B cell (primary cell): ENCODE results near the gene PC. TPM values are rescaled to one million over a fixed set of nuclear protein-coding genes. Genes with fewer than 3 reads are reported as not detected.

Source experiments
- ATAC-seq: fragments of 200-7000 bp; cut with Tn5 transposase; one replicate; pipeline ENCODE4 v1.10.0; 2021; ENCODE audit warnings: low read depth, mild to moderate bottlenecking, moderate number of reproducible peaks, moderate library complexity
- CTCF ChIA-PET: fragments of 350-600 bp; sonication (Branson Sonifier 250); formaldehyde crosslinking; loops from one replicate; lab custom pipeline; 2021; ENCODE audit warnings: antibody characterized with exemption, inconsistent platforms; lab: Charles Lee
- POLR2A ChIA-PET: fragments of 350-600 bp; sonication (Branson Sonifier 250); formaldehyde crosslinking; loops from one replicate; lab custom pipeline; 2021; ENCODE audit warnings: antibody characterized with exemption; lab: Charles Lee
- DNase-seq: peaks from one replicate; pipeline ENCODE4 v3.0.0; 2013
- H2AFZ ChIP-seq: 2 replicates; pipeline ENCODE4 v1.6.1; 2012; ENCODE audit warnings: mild to moderate bottlenecking, low read depth, low read length; ENCODE audit not compliant: insufficient read depth, poor library complexity, severe bottlenecking
- H3K27ac ChIP-seq, 2 donors: 1 replicate in 1 of 2; 2 replicates in 1 of 2; pipeline ENCODE4 v1.5.1; 2012 to 2013; ENCODE audit warnings: low read length in 2 of 2, mild to moderate bottlenecking in 2 of 2, moderate library complexity in 1 of 2
- H3K27me3 ChIP-seq, 4 experiments: fragments of 200-600 bp in 1 of 4; sonication (generic) in 1 of 4; replicated peaks in 1 of 4; 1 replicate in 2 of 4; 2 replicates in 2 of 4; pipeline versions ENCODE4 v1.6.1 to v1.7.0; 2013 to 2016; ENCODE audit warnings: low read length in 3 of 4, mild to moderate bottlenecking in 2 of 4, mixed read lengths in 1 of 4, moderate library complexity in 1 of 4; ENCODE audit not compliant: insufficient read depth in 4 of 4, control insufficient read depth in 3 of 4; ENCODE audit errors: control extremely low read depth in 1 of 4
- H3K36me3 ChIP-seq, 2 experiments: replicated peaks in 1 of 2; 1 replicate in 1 of 2; 2 replicates in 1 of 2; pipeline versions ENCODE4 v1.6.1 to v1.7.1; 2013; ENCODE audit warnings: low read length in 1 of 2; ENCODE audit not compliant: insufficient read depth in 2 of 2, control insufficient read depth in 1 of 2; ENCODE audit errors: control extremely low read depth in 1 of 2, extremely low read depth in 1 of 2
- H3K4me1 ChIP-seq, 2 donors: fragments of 200-600 bp in 1 of 2; sonication (generic) in 1 of 2; 1 replicate in 1 of 2; 2 replicates in 1 of 2; pipeline versions ENCODE4 v1.5.1 to v1.6.1; 2013 to 2017; ENCODE audit warnings: low read length in 2 of 2; ENCODE audit not compliant: control insufficient read depth in 2 of 2, insufficient read depth in 2 of 2
- H3K4me2 ChIP-seq: replicated peaks from 2 replicates; pipeline ENCODE3; 2012; ENCODE audit warnings: mild to moderate bottlenecking, low read depth, low read length; ENCODE audit not compliant: poor library complexity, severe bottlenecking
- H3K4me3 ChIP-seq, 5 experiments: fragments of 200-600 bp in 1 of 5; sonication (generic) in 1 of 5; 1 replicate in 3 of 5; 2 replicates in 2 of 5; pipeline versions ENCODE4 v1.5.1 to v1.7.0; 2011 to 2016; ENCODE audit warnings: low read length in 4 of 5, mild to moderate bottlenecking in 4 of 5, low read depth in 2 of 5, control low read depth in 1 of 5, moderate library complexity in 1 of 5; ENCODE audit not compliant: insufficient read depth in 1 of 5; ENCODE audit errors: control extremely low read depth in 1 of 5, extremely low read depth in 1 of 5
- H3K79me2 ChIP-seq: fragments of 200-600 bp; sonication (generic); one replicate; pipeline ENCODE4 v1.6.0; 2016; ENCODE audit warnings: low read length; ENCODE audit not compliant: control insufficient read depth, insufficient read depth
- H3K9ac ChIP-seq: fragments of 200-600 bp; sonication (generic); 2 replicates; pipeline ENCODE4 v1.6.1; 2017; ENCODE audit warnings: mild to moderate bottlenecking, low read length, moderate library complexity
- H3K9me3 ChIP-seq, 3 donors: one replicate each; pipeline versions ENCODE4 v1.6.1 to v1.7.1; 2013; ENCODE audit warnings: low read length in 2 of 3; ENCODE audit not compliant: control insufficient read depth in 2 of 3, insufficient read depth in 1 of 3; ENCODE audit errors: control extremely low read depth in 1 of 3
- H4K20me1 ChIP-seq: 2 replicates; pipeline ENCODE4 v1.6.0; 2012; ENCODE audit warnings: mild to moderate bottlenecking, low read length; ENCODE audit not compliant: insufficient read depth, control insufficient read depth, poor library complexity, severe bottlenecking
- H3K27ac Mint-ChIP-seq: one replicate; pipeline ENCODE4 v1.8.0; 2021; ENCODE audit warnings: mixed read lengths
- H3K27me3 Mint-ChIP-seq: one replicate; pipeline ENCODE4 v1.8.0; 2021; ENCODE audit warnings: mixed read lengths
- H3K4me1 Mint-ChIP-seq: one replicate; pipeline ENCODE4 v1.8.0; 2021; ENCODE audit warnings: mixed read lengths
- H3K4me3 Mint-ChIP-seq: one replicate; pipeline ENCODE4 v1.8.0; 2021; ENCODE audit warnings: mixed read lengths
- H3K9me3 Mint-ChIP-seq: one replicate; pipeline ENCODE4 v1.8.0; 2022; ENCODE audit warnings: mixed read lengths; ENCODE audit not compliant: insufficient read depth
- EZH2 ChIP-seq: IDR thresholded peaks from 2 replicates; pipeline ENCODE4 v1.6.1; 2012; ENCODE audit warnings: borderline replicate concordance, low read depth, mild to moderate bottlenecking, moderate library complexity, low read length; ENCODE audit not compliant: insufficient read depth, poor library complexity, severe bottlenecking
- WGBS: methylation state at CpG from one replicate; pipeline ENCODE4 v1.1.5; 2013; ENCODE audit warnings: missing lambda C conversion rate; ENCODE audit not compliant: insufficient coverage; 5-methylcytosine and 5-hydroxymethylcytosine counted together
- intact Hi-C: fragments of 100-400 bp; cut with micrococcal nuclease; formaldehyde crosslinking; loops from one replicate; pipeline ENCODE4 v1.10.0; 2022
- polyA plus RNA-seq: library from polyadenylated mRNA; depleted of rRNA; stranded (reverse); fragments of >200 nt; gene quantifications from 2 replicates; pipeline ENCODE4 v1.2.3, GENCODE V29; 2012
- total RNA-seq, 2 donors: library from RNA; stranded (reverse); fragments of 120-200 nt in 1 of 2; gene quantifications; 1 replicate in 1 of 2; 2 replicates in 1 of 2; pipeline versions ENCODE4 v1.2.3 to v1.2.4, GENCODE V29; 2013 to 2022
- TF ChIP-seq, protein P1 (sequence below): fragments of 200-600 bp; IDR thresholded peaks from one replicate; pipeline ENCODE4 v1.8.0; 2022; ENCODE audit warnings: antibody characterized with exemption, mild to moderate bottlenecking

PC gene
- total and polyA plus RNA-seq, 2 donors (not counting 1 experiment from before 2014, with no cell fraction given) = 1.5 to 4.4 TPM

GRCh38 chr11:66981976-66982578 is 23.9 kb upstream of the PC start:
- H3K9me3 Mint-ChIP-seq = peaks cover 2% of the 10 kb centered on the region
- H3K4me1 Mint-ChIP-seq = no peaks in the 10 kb centered on the region
- H3K4me3 Mint-ChIP-seq = no peak overlapping the region
- Histone ChIP-seq H3K4me2 (no peak overlapping the region), H3K4me1 (no peaks in the 10 kb centered on the region), H4K20me1 (no peaks in the 10 kb centered on the region), H3K27me3 (peaks cover 0 to 17% (median 0%) of the 10 kb centered on the region in 4 experiments), H3K79me2 (no peaks in the 10 kb centered on the region), H3K9me3 (peaks cover 0 to 25% (median 7%) of the 10 kb centered on the region in 3 donors), H3K4me3 (no peak overlapping the region), H3K36me3 (no peaks in the 10 kb centered on the region), H3K27ac (no peak overlapping the region), H2AFZ (no peak overlapping the region), H3K9ac (no peak overlapping the region)
- H3K27ac Mint-ChIP-seq = no peak overlapping the region
- peaks cover 31% of the 10 kb centered on the region for H3K27me3 Mint-ChIP-seq
- intact Hi-C loops = no loop called here
- TF ChIP-seq, protein P1, sequence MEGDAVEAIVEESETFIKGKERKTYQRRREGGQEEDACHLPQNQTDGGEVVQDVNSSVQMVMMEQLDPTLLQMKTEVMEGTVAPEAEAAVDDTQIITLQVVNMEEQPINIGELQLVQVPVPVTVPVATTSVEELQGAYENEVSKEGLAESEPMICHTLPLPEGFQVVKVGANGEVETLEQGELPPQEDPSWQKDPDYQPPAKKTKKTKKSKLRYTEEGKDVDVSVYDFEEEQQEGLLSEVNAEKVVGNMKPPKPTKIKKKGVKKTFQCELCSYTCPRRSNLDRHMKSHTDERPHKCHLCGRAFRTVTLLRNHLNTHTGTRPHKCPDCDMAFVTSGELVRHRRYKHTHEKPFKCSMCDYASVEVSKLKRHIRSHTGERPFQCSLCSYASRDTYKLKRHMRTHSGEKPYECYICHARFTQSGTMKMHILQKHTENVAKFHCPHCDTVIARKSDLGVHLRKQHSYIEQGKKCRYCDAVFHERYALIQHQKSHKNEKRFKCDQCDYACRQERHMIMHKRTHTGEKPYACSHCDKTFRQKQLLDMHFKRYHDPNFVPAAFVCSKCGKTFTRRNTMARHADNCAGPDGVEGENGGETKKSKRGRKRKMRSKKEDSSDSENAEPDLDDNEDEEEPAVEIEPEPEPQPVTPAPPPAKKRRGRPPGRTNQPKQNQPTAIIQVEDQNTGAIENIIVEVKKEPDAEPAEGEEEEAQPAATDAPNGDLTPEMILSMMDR = no peak
- TF ChIP-seq EZH2 = no peak
- ChIA-PET POLR2A (no interaction called here), CTCF (no interaction called here)
- WGBS = 4% methylated on average over 8 of the region's 9 CpGs
- DNase-seq = no peak
- ATAC-seq = no peak

DNA sequence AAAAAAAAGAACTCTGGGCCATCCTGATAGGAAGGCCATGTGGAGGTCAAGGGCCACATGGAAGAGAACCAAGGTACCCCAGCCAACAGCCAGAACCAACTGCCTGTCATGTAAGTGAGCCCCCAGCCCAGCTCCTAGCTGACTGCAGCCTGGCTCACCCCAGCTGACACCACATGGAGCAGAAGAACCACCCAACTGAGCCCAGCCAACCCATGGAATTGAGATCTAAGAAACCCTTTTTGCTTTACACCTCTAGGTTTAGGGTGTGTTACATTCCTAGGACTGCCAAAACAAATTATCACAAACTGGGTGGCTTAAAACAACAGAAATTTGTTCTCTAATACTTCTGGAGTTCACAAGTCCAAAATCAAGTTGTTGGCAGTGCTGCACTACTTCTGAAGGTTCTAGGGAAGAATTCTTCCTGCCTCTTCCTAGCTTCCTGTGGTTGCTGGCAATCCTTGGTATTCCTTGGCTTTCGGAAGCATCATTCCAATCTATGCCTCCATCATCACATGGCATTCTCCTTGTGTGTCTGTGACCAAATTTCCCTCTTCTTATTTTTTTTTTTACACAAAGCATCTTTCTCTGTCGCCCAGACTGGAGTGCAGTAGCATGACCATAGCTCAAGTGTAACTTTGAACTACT is 21.3 kb upstream of the PC start:
- H3K9me3 Mint-ChIP-seq = peaks cover 2% of the 10 kb centered on the region
- Histone ChIP-seq H3K4me1 (no peaks in the 10 kb centered on the region), H3K27me3 (peaks cover 0 to 18% (median 0%) of the 10 kb centered on the region in 4 experiments), H4K20me1 (no peaks in the 10 kb centered on the region), H3K9me3 (peaks cover 0 to 37% (median 8%) of the 10 kb centered on the region in 3 donors), H2AFZ (no peak overlapping the region), H3K79me2 (no peaks in the 10 kb centered on the region), H3K4me2 (no peak overlapping the region), H3K4me3 (no peak overlapping the region), H3K27ac (no peak overlapping the region), H3K9ac (no peak overlapping the region), H3K36me3 (no peaks in the 10 kb centered on the region)
- peaks cover 21% of the 10 kb centered on the region for H3K27me3 Mint-ChIP-seq
- no peak overlapping the region for H3K27ac Mint-ChIP-seq
- no peak for DNase-seq
- POLR2A ChIA-PET = no interaction called here
- WGBS = 100% methylated on average over 2 of the region's 2 CpGs
- TF ChIP-seq, protein P1 = no peak
- no peak for TF ChIP-seq EZH2
- H3K4me1 Mint-ChIP-seq = no peaks in the 10 kb centered on the region
- CTCF ChIA-PET = interaction anchor here (0.6 to 0.7 kb wide), 2 partner anchors 36 to 78 kb away, joined by 3 to 6 read pairs; no protein-coding TSS in a partner anchor
- intact Hi-C loops = no loop called here
- H3K4me3 Mint-ChIP-seq = no peak overlapping the region
- no peak for ATAC-seq
